ENCODE data around the gene SLC5A2. TPM values are rescaled to one million over a fixed set of nuclear protein-coding genes. Genes with fewer than 3 reads are reported as not detected.

Gene SLC5A2
- total RNA-seq, 2 donors from 2014 or later = 0.55 to 0.62 TPM

DNA sequence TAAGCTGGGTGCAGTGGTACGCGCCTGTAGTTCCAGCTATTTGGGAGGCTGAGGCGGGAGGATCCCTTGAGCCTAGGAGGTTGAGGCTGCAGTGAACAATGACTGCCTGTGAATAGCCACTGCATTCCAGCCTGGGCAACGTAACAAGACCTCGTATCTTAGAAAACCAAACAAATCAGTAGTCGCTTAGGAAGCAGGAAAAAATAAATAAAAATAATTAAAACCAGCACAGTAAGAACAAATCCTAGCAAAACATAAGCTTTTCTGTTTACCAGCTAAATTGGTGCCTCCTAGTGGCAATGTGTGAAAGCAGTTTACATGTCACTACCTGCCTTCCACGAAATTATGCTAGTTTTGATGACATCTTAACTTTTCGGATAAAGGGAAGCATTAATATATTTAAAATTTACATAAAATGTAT lies 22.3 kb upstream of the SLC5A2 start:
- H3K4me1 ChIP-seq (replicated peaks) = peaks cover 18% of the 10 kb centered on the region
- peak overlapping the region in 1 of 2 donors; percentile 75 for H3K4me3 ChIP-seq
- no peak for DNase-seq (ENCODE audit: low spot score)
- intact Hi-C loops (cut with DNase I) = loop anchor here (5.0 kb wide), 1 partner anchor 412 kb away; the partner anchor contains the start of gene ZNF267
- no peak for TF ChIP-seq POLR2A (IDR thresholded peaks at IDR 0.05)
- TF ChIP-seq, protein P1, sequence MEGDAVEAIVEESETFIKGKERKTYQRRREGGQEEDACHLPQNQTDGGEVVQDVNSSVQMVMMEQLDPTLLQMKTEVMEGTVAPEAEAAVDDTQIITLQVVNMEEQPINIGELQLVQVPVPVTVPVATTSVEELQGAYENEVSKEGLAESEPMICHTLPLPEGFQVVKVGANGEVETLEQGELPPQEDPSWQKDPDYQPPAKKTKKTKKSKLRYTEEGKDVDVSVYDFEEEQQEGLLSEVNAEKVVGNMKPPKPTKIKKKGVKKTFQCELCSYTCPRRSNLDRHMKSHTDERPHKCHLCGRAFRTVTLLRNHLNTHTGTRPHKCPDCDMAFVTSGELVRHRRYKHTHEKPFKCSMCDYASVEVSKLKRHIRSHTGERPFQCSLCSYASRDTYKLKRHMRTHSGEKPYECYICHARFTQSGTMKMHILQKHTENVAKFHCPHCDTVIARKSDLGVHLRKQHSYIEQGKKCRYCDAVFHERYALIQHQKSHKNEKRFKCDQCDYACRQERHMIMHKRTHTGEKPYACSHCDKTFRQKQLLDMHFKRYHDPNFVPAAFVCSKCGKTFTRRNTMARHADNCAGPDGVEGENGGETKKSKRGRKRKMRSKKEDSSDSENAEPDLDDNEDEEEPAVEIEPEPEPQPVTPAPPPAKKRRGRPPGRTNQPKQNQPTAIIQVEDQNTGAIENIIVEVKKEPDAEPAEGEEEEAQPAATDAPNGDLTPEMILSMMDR (IDR thresholded peaks at IDR 0.05) = peak in 3 of 4 experiments; percentile 39 to 67 (median 43)
- no peak for TF ChIP-seq POLR2AphosphoS5 (IDR thresholded peaks at IDR 0.05)
- peak overlapping the region in 1 of 2 donors; percentile 98 for H3K27ac ChIP-seq
- 42% methylated on average over 8 of the region's 8 CpGs for WGBS
- H3K27me3 ChIP-seq (replicated peaks; ENCODE audit: insufficient read depth) = no peaks in the 10 kb centered on the region
- H3K36me3 ChIP-seq = peaks cover 2 to 6% of the 10 kb centered on the region in 2 donors
- H3K9me3 ChIP-seq = no peaks in the 10 kb centered on the region

DNA sequence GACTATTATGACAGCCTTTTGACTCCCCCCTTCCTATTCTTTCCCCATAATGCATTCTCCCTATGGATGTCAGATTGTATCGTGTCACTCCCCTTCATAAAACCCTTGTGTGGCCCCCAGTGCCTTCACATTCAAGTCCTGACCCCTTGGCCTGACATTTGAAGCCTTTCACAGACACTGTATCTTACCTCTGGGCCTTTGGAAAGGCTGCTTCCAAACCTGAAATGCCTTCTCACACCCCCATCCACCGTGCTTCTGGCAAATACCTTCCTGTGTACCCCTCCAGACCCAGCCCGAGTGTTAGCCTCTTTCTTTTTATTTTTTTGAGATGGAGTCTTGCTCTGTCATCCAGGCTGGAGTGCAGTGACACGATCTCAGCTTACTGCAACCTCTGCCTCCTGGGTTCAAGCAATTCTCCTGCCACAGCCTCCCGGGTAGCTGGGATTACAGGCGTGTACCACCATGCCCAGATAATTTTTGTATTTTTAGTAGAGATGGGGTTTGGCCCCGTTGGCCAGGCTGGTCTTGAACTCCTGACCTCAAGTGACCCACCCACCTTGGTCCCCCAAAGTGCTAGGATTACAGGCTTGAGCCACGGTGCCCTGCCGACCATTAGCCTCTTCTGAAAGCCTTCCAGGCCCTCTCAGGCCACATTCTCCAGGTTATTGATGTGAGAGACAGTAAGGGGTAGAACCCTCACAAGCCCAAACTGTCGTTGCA lies 21.6 kb upstream of the SLC5A2 start:
- intact Hi-C loops (cut with DNase I) = loop anchor here (5.0 kb wide), 1 partner anchor 411 kb away; the partner anchor contains the start of gene ZNF267
- Histone ChIP-seq H3K27me3 (replicated peaks; ENCODE audit: insufficient read depth) (no peaks in the 10 kb centered on the region), H3K9me3 (no peaks in the 10 kb centered on the region), H3K36me3 (peaks cover 2 to 14% of the 10 kb centered on the region in 2 donors), H3K27ac (no peak overlapping the region), H3K4me1 (replicated peaks) (peaks cover 16% of the 10 kb centered on the region), H3K4me3 (no peak overlapping the region)
- 85% methylated on average over 10 of the region's 10 CpGs for whole genome bisulfite sequencing
- no peak for DNase-seq (ENCODE audit: low spot score)
- TF ChIP-seq POLR2AphosphoS5 (IDR thresholded peaks at IDR 0.05) = no peak
- TF ChIP-seq, protein P1 (IDR thresholded peaks at IDR 0.05) = no peak
- no peak for TF ChIP-seq POLR2A (IDR thresholded peaks at IDR 0.05)

DNA sequence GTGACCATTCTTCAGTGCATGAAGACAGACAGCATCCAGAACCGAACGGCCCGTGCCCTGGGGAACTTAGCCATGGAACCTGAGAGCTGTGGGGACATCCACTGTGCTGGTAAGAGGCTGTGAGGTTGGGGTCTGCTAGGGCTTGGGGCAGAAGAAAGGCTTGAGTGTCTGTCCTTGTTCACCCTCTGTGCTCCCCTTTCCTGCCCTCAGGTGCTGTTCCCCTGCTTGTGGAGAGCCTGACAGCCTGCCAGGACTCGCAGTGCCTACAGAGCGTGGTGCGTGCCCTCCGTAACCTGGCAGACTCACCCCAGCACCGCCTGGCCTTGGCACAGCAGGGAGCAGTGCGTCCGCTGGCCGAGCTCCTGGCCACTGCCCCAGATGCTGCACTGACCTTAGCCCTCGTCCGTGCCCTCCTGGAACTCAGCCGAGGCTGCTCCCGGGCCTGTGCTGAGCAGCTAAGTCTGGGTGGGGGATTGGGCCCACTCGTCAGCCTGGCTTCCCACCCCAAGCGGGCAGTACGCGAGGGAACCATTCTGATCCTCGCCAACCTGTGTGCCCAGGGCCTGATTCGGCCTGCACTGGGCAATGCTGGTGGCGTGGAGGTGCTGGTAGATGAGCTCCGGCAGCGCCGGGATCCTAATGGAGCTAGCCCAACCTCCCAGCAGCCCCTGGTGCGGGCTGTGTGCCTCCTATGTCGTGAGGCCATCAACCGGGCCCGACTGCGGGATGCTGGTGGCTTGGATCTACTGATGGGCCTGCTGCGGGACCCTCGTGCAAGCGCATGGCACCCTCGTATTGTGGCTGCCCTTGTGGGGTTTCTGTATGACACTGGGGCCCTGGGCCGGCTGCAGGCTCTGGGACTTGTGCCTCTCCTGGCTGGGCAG lies 20.8 kb upstream of the SLC5A2 start:
- Histone ChIP-seq H3K27me3 (replicated peaks; ENCODE audit: insufficient read depth) (no peaks in the 10 kb centered on the region), H3K27ac (no peak overlapping the region), H3K4me3 (no peak overlapping the region), H3K36me3 (peaks cover 2 to 16% of the 10 kb centered on the region in 2 donors), H3K4me1 (replicated peaks) (peaks cover 9% of the 10 kb centered on the region), H3K9me3 (no peaks in the 10 kb centered on the region)
- 93% methylated on average over 32 of the region's 35 CpGs for WGBS
- no peak for DNase-seq (ENCODE audit: low spot score)
- no peak for TF ChIP-seq POLR2AphosphoS5 (IDR thresholded peaks at IDR 0.05)
- TF ChIP-seq POLR2A (IDR thresholded peaks at IDR 0.05) = no peak
- TF ChIP-seq, protein P1 (IDR thresholded peaks at IDR 0.05) = no peak
- intact Hi-C loops (cut with DNase I) = loop anchor here (5.0 kb wide), 1 partner anchor 410 kb away; the partner anchor contains the start of gene ZNF267

DNA sequence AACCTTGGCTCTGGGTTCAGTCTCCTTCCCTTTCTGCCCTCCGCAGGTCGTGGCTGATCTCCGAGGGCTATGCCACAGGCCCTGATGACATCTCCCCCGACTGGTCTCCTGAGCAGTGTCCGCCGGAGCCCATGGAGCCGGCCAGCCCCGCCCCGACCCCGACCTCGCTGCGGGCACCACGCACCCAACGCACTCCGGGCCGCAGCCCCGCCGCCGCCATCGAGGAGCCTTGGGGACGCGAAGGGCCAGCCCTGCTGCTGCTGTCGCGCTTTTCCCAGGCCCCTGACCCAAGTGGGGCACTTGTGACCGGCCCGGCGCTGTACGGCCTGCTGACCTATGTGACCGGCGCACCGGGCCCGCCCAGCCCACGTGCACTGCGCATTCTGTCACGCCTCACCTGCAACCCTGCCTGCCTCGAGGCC lies 18.6 kb upstream of the SLC5A2 start:
- H3K4me3 ChIP-seq = no peak overlapping the region
- H3K36me3 ChIP-seq = peaks cover 2 to 16% of the 10 kb centered on the region in 2 donors
- no peaks in the 10 kb centered on the region for H3K4me1 ChIP-seq (replicated peaks)
- no peaks in the 10 kb centered on the region for H3K9me3 ChIP-seq
- intact Hi-C loops (cut with DNase I) = loop anchor here (5.0 kb wide), 1 partner anchor 408 kb away; the partner anchor contains the start of gene ZNF267
- H3K27ac ChIP-seq = no peak overlapping the region
- TF ChIP-seq POLR2A (IDR thresholded peaks at IDR 0.05) (no peak), POLR2AphosphoS5 (IDR thresholded peaks at IDR 0.05) (no peak)
- TF ChIP-seq, protein P1 (IDR thresholded peaks at IDR 0.05) = no peak
- no peak for DNase-seq (ENCODE audit: low spot score)
- WGBS = 95% methylated on average over 36 of the region's 36 CpGs
- H3K27me3 ChIP-seq (replicated peaks; ENCODE audit: insufficient read depth) = no peaks in the 10 kb centered on the region
